Measurements from ENCODE around the gene SART1.
"Not testable (repeated sequence)": the region's sequence is repeated elsewhere in the genome, so short reads cannot be mapped to it uniquely, and the experiment has no call there.

The SART1 gene

GRCh38 chr11:66002648-66003225 is 41.2 kb downstream of the SART1 start:
- no peak for DNase-seq

DNA sequence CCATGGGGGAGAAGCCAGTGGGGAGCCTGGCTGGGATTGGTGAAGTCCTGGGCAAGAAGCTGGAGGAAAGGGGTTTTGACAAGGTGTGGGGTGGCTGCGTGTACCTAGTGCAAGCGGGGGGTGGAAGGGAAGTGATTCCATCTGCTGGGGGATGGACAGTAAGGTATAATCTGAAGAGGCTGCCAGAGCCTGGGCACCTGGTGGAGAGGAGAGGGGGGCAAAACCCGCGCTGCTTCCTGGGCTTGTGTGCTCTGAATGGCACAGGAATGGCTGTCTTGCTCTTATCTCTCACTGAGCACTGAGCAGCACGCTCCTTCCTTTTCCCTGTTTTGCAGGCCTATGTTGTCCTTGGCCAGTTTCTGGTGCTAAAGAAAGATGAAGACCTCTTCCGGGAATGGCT is 41.8 kb downstream of the SART1 start:
- DNase-seq: no peak

DNA sequence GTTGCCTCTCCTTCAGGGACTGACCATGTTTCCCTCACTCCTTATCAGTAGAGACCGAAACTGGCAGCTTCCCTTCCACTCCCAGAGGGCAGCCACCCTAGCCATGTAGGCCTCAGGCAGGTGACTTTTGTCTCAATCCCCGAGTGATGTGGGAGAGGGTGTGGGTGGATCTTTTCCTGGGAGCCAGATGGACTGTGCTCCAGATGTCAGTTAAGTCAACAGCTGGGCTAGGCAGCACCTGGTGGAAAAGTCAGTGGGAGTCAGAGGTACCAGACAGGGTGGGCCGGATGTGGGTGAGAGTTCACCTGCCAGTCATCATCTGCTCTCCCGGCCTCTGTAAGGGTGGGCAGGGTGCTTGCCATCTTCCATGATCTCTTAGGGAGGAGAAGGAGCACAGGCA is 42.7 kb downstream of the SART1 start:
- no peak for DNase-seq

GRCh38 chr11:66006134-66006890 is 44.8 kb downstream of the SART1 start:
- no peak for DNase-seq

GRCh38 chr11:66006891-66007176 is 45.3 kb downstream of the SART1 start:
- DNase-seq: no peak

DNA sequence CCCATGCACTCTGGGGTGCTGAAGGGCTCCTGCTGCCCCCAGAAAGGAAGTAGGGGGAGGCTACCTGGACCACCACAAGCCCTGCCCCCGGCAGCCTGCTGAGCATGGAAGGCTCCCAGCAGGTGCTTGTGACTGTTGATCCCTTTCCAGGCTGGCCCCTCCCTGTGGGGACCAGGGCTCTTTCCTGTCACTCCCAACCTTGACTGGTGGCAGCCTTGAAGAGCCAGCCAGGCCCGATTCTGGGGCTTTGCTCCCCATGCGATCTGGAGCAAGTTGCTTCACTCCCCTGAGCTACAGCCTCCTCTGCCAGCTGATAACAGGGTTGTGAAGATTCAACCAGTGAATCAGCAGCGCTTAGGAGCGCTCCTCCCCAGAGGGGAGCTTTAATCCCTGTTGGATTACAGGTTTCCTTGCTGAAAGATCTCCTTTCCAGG is 45.7 kb downstream of the SART1 start:
- DNase-seq: no peak

DNA sequence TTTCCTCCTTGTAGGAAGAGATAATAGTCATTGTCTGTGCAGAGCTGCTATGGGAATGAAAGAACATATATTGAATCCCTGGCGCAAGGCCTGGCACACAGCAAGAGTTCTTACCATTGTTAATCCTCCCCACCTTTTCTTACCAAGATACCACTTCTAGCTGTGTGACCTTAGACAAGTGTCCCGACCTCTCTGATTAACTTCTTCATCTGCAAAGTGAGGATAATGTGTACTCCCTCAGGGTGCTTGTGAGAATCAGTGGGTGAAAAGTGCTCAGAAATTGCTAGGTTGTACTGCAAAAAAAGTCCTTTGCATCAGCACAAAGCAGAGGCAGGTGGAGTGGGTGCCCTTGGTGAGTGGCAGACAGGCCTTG is 46.5 kb downstream of the SART1 start:
- DNase-seq: no peak

- no peak for DNase-seq
Measured at GRCh38 chr11:66008468-66009101, 47.1 kb downstream of the SART1 start.

DNA sequence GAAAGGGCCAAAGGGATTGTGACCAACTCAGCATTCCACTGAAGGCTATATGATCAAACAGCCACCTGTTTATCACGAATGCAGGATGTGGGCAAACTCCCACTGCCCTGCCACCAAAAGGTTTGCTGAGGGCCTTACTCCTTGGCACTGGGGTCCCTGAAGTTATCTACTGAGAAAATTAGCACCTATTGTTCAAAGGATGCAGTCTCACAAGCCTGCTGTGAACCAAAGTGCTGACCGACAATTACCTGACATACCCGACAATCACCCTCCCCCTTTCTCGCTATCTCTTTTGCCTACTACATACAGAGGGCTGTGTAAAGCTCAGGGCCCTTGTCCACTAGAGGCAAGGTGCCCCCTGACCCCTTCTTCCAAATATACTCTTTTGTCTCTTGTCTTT is 48.5 kb downstream of the SART1 start:
- DNase-seq: not testable (repeated sequence)

GRCh38 chr11:66011239-66011784 is 49.8 kb downstream of the SART1 start:
- DNase-seq: no peak

DNA sequence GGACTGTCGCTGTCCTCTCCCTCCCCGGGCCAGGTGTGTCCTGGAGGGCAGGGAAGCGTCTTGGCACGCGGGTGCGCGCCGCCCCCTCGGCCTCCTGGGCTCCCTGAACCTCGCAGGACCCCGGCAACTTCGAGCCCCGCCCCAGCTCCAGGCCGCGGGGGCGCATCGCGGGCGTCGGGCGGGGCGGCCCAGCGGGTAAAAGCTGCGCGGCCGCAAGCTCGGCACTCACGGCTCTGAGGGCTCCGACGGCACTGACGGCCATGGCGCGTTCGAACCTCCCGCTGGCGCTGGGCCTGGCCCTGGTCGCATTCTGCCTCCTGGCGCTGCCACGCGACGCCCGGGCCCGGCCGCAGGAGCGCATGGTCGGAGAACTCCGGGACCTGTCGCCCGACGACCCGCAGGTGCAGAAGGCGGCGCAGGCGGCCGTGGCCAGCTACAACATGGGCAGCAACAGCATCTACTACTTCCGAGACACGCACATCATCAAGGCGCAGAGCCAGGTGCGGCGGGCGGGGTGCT is 50.3 kb downstream of the SART1 start, which contains the start of gene CST6:
Gene CST6, plus strand, starts transcription at position 224 of the 519 bp plus-strand sequence. Its CDS starts 37 bp downstream, at position 261.
- DNase-seq: no peak

DNA sequence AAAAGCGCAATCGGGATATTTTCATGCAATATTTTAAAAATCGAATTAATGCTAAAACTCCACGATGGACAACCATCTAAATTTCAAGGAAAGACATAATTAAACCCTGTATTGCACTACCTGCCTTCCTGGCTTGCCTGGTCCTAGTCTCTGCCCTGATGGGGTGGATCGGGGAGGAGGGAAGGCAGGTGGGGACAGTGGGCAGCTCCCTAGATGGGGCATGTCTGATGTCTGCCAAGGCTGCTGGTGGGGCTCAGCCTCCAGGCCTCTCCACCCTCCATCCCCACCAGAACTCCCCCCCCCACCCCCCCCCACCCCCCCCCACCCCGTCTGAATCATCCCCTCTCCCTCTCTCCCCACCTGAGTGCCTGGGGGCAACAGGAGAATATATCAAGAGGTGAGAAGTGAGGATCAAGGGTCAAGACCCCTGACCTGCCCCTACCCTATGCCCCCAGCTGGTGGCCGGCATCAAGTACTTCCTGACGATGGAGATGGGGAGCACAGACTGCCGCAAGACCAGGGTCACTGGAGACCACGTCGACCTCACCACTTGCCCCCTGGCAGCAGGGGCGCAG is 50.9 kb downstream of the SART1 start:
- DNase-seq: no peak

GRCh38 chr11:66012946-66013761 is 51.6 kb downstream of the SART1 start:
- DNase-seq: no peak

GRCh38 chr11:66013762-66014100 is 52.2 kb downstream of the SART1 start:
- no peak for DNase-seq

DNA sequence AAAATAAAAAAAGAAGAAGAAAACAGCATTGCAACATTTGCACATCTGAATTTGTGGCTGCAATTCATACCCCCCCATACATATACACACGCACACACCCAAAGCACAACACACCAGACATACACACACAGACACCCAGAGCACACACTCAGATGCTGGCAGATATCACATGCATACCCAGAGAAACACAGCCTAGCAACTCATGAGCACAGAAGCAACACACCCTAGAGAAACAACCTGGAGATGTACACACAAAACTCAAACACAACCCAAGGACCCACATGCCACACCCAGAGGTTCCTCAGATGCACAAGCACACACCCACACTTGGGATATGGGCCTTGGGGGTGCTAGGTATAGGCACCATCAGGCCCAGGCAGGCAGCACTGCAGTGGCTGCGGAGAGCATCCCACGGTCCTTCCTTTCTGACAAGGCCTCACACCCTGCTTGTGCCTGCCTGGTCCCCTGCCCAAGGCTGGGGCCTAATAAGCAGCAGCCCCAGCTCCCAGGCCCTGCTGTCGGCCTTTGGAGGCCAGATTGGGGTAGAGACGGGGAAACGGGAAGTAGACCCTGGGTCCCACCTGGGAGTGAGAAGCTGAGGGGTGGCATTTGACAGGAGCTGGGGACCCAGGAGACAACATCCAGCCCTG is 53.4 kb downstream of the SART1 start:
- DNase-seq: no peak

GRCh38 chr11:66015454-66015881 is 53.9 kb downstream of the SART1 start:
- no peak for DNase-seq

- no peak for DNase-seq
Measured at GRCh38 chr11:66015936-66016792, 54.6 kb downstream of the SART1 start.

DNA sequence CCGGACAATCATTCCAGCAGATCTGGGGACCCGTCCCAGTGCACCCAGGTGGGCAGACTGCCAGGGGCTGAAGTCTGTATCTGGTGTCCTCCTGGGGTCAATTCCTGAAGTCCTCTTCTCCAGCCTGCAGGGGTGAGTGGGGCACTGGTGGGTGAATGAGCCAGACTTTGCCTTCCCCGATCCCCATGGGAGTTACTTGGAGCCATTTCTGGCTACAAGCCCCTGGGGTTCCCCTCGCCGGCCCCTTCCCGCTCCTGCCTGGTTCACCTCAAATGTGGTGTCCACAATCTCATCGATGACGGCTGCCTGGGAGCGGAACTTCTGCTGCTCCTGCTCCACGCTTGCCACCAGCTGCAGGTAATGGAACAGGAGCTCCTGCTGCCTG is 55.3 kb downstream of the SART1 start:
- no peak for DNase-seq

DNA sequence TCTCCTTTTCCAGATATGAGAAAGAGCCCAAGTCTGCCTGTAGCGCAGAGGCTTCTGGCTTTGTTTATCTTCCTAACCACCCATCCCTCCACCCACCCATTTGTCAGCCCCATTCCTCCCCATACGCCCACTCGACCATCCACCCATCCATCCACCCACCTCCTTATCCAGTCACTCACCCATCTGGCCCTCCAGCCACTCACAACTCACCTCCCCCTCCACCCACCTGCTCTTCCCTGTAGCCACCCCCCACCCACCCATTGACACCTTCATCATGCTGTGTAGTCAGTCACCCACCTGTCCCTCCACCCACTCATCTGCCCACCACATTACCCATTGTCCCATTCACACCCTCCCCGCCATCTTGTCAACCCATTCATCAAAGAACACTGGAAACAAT is 55.8 kb downstream of the SART1 start:
- DNase-seq: no peak

DNA sequence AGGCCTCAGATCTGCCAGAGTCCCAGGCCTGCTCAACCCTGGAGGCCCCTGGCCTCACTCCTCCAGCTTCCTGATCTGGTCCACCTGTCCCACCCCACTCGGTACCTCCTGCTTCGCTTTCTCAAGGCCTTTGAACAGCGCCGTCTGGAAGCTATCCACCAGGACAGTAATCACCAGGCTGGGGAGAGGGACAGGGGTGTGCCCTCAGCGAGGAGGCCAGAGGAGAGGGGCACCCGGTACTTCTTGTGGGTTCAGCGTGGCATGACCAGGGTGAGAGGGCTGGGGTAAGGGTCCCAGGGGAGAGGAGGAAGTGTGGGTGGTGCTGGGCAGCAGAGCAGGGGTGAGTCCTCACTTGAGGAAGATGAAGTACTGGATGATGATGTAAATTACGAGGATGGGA is 58.7 kb downstream of the SART1 start:
- no peak for DNase-seq

Data from NCI-H1105 treated with DMSO at 0.1 percent for 48 hours (cell line).